SK-N-SH (cell line): ENCODE data around the gene LRIG1. TPM values are rescaled to one million over a fixed set of nuclear protein-coding genes. Genes with fewer than 3 reads are reported as not detected.

ENCODE experiments used
- CTCF ChIA-PET: fragments of 300-600, 350-600 bp; formaldehyde crosslinking; extraction: SDS; loops from one replicate; lab custom pipeline; 2021; lab: Yijun Ruan, JAX
- POLR2A ChIA-PET: fragments of 350-600 bp; sonication (Branson Sonifier 250); formaldehyde crosslinking; extraction: SDS; loops from one replicate; lab custom pipeline; 2020; ENCODE audit warnings: antibody characterized with exemption, inconsistent platforms; lab: Yijun Ruan, JAX
- DNase-seq: peaks from one replicate; pipeline ENCODE4 v3.0.0; 2012
- H2AFZ ChIP-seq: fragments of 200-600 bp; sonication (generic); 2 replicates; pipeline ENCODE4 v1.8.1; 2016; ENCODE audit warnings: antibody characterized with exemption, mild to moderate bottlenecking, low read depth
- H3F3A ChIP-seq: fragments of 200-600 bp; sonication (generic); replicated peaks from 2 replicates; pipeline ENCODE3; 2016; ENCODE audit warnings: antibody characterized with exemption, mild to moderate bottlenecking; ENCODE audit not compliant: insufficient read depth
- H3K27ac ChIP-seq, 2 experiments: fragments of 200-500 bp in 1 of 2; fragments of 200-600 bp in 1 of 2; sonication (Bioruptor generic) in 1 of 2; sonication (generic), shearing (Covaris generic) in 1 of 2; 2 replicates each; pipeline versions ENCODE4 v1.5.1 to v1.6.1; 2014 to 2016; ENCODE audit warnings: low read depth in 2 of 2, inconsistent platforms in 1 of 2, low read length in 1 of 2, mild to moderate bottlenecking in 1 of 2, mixed read lengths in 1 of 2
- H3K27me3 ChIP-seq: fragments of 200-600 bp; sonication (generic), shearing (Covaris generic); 2 replicates; pipeline ENCODE4 v1.6.1; 2016; ENCODE audit warnings: mixed run types; ENCODE audit not compliant: insufficient read depth
- H3K36me3 ChIP-seq, 2 experiments: fragments of 200-500 bp in 1 of 2; fragments of 200-600 bp in 1 of 2; sonication (Bioruptor generic) in 1 of 2; sonication (generic) in 1 of 2; replicated peaks in 1 of 2; 2 replicates each; pipeline versions ENCODE3 to v1.5.1; 2014 to 2016; ENCODE audit warnings: low read length in 1 of 2, mild to moderate bottlenecking in 1 of 2; ENCODE audit not compliant: insufficient read depth in 2 of 2, control insufficient read depth in 1 of 2
- H3K4me1 ChIP-seq, 2 experiments: fragments of 200-500 bp in 1 of 2; fragments of 200-600 bp in 1 of 2; sonication (Bioruptor generic) in 1 of 2; sonication (generic), shearing (Covaris generic) in 1 of 2; 2 replicates each; pipeline versions ENCODE4 v1.5.1 to v1.6.1; 2014 to 2016; ENCODE audit warnings: low read depth in 1 of 2, low read length in 1 of 2, mixed run types in 1 of 2; ENCODE audit not compliant: insufficient read depth in 2 of 2, control insufficient read depth in 1 of 2
- H3K4me2 ChIP-seq: fragments of 200-600 bp; sonication (generic), shearing (Covaris generic); 2 replicates; pipeline ENCODE4 v1.6.1; 2017; ENCODE audit warnings: mixed run types
- H3K4me3 ChIP-seq, 2 experiments: fragments of 200-500 bp in 1 of 2; fragments of 200-600 bp in 1 of 2; sonication (Bioruptor generic) in 1 of 2; sonication (generic), shearing (Covaris generic) in 1 of 2; 2 replicates each; pipeline versions ENCODE4 v1.5.1 to v1.8.1; 2014 to 2016; ENCODE audit warnings: low read depth in 2 of 2, inconsistent platforms in 1 of 2, low read length in 1 of 2, mild to moderate bottlenecking in 1 of 2, mixed read lengths in 1 of 2, moderate library complexity in 1 of 2
- H3K79me2 ChIP-seq: fragments of 200-600 bp; sonication (generic); 2 replicates; pipeline ENCODE4 v1.8.1; 2017; ENCODE audit warnings: mild to moderate bottlenecking; ENCODE audit not compliant: insufficient read depth
- H3K9ac ChIP-seq: fragments of 200-600 bp; sonication (generic); 2 replicates; pipeline ENCODE4 v1.6.1; 2017; ENCODE audit warnings: mixed run types
- H3K9me2 ChIP-seq: fragments of 200-600 bp; sonication (generic); 2 replicates; pipeline ENCODE4 v1.6.1; 2017; ENCODE audit warnings: mixed run types
- H3K9me3 ChIP-seq: fragments of 200-600 bp; sonication (generic); 2 replicates; pipeline ENCODE4 v1.6.1; 2017; ENCODE audit warnings: mixed run types, mild to moderate bottlenecking, moderate library complexity
- H4K20me1 ChIP-seq: fragments of 200-600 bp; sonication (generic); 2 replicates; pipeline ENCODE4 v1.6.1; 2017; ENCODE audit warnings: mild to moderate bottlenecking, mixed run types; ENCODE audit not compliant: insufficient read depth
- CHD2 ChIP-seq: fragments of 150-350 bp; IDR thresholded peaks from 2 replicates; pipeline ENCODE4 v1.6.1; 2018; ENCODE audit warnings: low read length; ENCODE audit not compliant: partially characterized antibody
- ELF1 ChIP-seq: IDR thresholded peaks from 2 replicates; pipeline ENCODE4 v1.4.0; 2012
- FOSL2 ChIP-seq: IDR thresholded peaks from 2 replicates; pipeline ENCODE4 v1.4.0; 2012; ENCODE audit warnings: low read depth, mild to moderate bottlenecking, moderate library complexity, borderline replicate concordance
- FOXM1 ChIP-seq: IDR thresholded peaks from 2 replicates; pipeline ENCODE4 v1.4.0; 2012; ENCODE audit warnings: low read depth, mild to moderate bottlenecking
- GATA2 ChIP-seq: sonication (generic); formaldehyde crosslinking; IDR thresholded peaks from 2 replicates; pipeline ENCODE4 v1.5.0; 2020; ENCODE audit warnings: mild to moderate bottlenecking, missing genetic modification reagents
- MEF2A ChIP-seq: IDR thresholded peaks from 2 replicates; pipeline ENCODE4 v1.4.0; 2012; ENCODE audit warnings: low read depth, borderline replicate concordance
- NFIC ChIP-seq: IDR thresholded peaks from 2 replicates; pipeline ENCODE4 v1.4.0; 2012; ENCODE audit warnings: borderline replicate concordance
- POLR2AphosphoS5 ChIP-seq: IDR thresholded peaks from 2 replicates; pipeline ENCODE4 v1.6.1; 2012; ENCODE audit warnings: low read depth, low read length
- SMC3 ChIP-seq: IDR thresholded peaks from 2 replicates; pipeline ENCODE4 v1.6.1; 2012; ENCODE audit warnings: low read depth, low read length, improper control_type of control experiment
- TAF1 ChIP-seq: IDR thresholded peaks from 2 replicates; pipeline ENCODE4 v1.6.1; 2012; ENCODE audit warnings: low read depth, mild to moderate bottlenecking, low read length, moderate library complexity, borderline replicate concordance
- TCF12 ChIP-seq: IDR thresholded peaks from 2 replicates; pipeline ENCODE4 v1.4.0; 2012
- TEAD4 ChIP-seq: IDR thresholded peaks from 2 replicates; pipeline ENCODE4 v1.4.0; 2012; ENCODE audit warnings: mild to moderate bottlenecking, borderline replicate concordance; ENCODE audit not compliant: insufficient read depth
- WGBS: methylation state at CpG from one replicate; pipeline ENCODE4 v1.1.6; 2017; ENCODE audit warnings: low lambda C conversion rate; 5-methylcytosine and 5-hydroxymethylcytosine counted together
- polyA plus RNA-seq, 3 experiments: library from polyadenylated mRNA; depleted of rRNA; stranded (reverse); fragments of >200 nt; gene quantifications; 2 replicates each; pipeline ENCODE4 v1.2.3, GENCODE V29; 2012
- TF ChIP-seq, protein P1 (sequence below): IDR thresholded peaks from 2 replicates; pipeline ENCODE4 v1.6.1; 2012; ENCODE audit warnings: mild to moderate bottlenecking, low read depth, low read length, moderate library complexity
- TF ChIP-seq, protein P2 (sequence below): IDR thresholded peaks from 2 replicates; pipeline ENCODE4 v1.4.0; 2012; ENCODE audit warnings: low read depth
- TF ChIP-seq, protein P3 (sequence below): IDR thresholded peaks from 2 replicates; pipeline ENCODE4; 2012
- TF ChIP-seq, protein P4 (sequence below): IDR thresholded peaks from 2 replicates; pipeline ENCODE4 v1.4.0; 2012; ENCODE audit warnings: low read depth, borderline replicate concordance

Gene LRIG1
- polyA plus RNA-seq, 1 of the 3 experiments (the other 2 are of a cell fraction): 1.7 TPM

DNA sequence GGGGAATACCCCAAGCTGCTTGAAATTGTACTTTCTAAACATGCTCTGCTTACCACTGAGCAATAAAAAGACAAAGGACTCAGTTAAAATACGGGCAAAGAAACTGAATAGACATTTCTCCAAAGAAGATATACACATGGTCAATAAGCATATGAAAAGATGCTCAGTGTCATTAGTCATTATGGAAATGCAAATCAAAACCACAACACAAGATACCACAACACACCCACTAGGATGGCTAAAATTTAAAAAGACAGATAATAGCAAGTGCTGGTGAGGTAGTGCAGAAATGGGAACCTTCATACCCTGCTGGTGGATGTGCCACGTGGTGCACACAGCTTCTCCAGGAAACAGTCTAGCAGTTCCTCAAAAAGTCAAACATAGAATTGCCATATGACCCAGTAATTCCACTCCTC, 21.3 kb downstream of the LRIG1 start:
- Histone ChIP-seq H3K79me2 (no peaks in the 10 kb centered on the region), H3F3A (no peaks in the 10 kb centered on the region), H3K4me3 (no peak overlapping the region), H3K9me3 (no peaks in the 10 kb centered on the region), H3K4me2 (no peak overlapping the region), H3K4me1 (peaks cover 0 to 11% of the 10 kb centered on the region in 2 experiments; a peak in 2 of 4 replicates), H2AFZ (no peak overlapping the region), H3K9ac (no peak overlapping the region), H4K20me1 (no peaks in the 10 kb centered on the region), H3K27me3 (no peaks in the 10 kb centered on the region), H3K27ac (no peak overlapping the region), H3K9me2 (no peaks in the 10 kb centered on the region), H3K36me3 (no peaks in the 10 kb centered on the region)
- POLR2A ChIA-PET: no interaction called here
- CTCF ChIA-PET: interaction anchor here (1.4 kb wide), 1 partner anchor 343 kb away, joined by 4 read pairs; no protein-coding TSS in a partner anchor
- 69% methylated on average over 2 of the region's 2 CpGs for WGBS
- no peak for TF ChIP-seq ELF1
- TF ChIP-seq NFIC: no peak
- no peak for TF ChIP-seq POLR2AphosphoS5
- TF ChIP-seq, protein P1, sequence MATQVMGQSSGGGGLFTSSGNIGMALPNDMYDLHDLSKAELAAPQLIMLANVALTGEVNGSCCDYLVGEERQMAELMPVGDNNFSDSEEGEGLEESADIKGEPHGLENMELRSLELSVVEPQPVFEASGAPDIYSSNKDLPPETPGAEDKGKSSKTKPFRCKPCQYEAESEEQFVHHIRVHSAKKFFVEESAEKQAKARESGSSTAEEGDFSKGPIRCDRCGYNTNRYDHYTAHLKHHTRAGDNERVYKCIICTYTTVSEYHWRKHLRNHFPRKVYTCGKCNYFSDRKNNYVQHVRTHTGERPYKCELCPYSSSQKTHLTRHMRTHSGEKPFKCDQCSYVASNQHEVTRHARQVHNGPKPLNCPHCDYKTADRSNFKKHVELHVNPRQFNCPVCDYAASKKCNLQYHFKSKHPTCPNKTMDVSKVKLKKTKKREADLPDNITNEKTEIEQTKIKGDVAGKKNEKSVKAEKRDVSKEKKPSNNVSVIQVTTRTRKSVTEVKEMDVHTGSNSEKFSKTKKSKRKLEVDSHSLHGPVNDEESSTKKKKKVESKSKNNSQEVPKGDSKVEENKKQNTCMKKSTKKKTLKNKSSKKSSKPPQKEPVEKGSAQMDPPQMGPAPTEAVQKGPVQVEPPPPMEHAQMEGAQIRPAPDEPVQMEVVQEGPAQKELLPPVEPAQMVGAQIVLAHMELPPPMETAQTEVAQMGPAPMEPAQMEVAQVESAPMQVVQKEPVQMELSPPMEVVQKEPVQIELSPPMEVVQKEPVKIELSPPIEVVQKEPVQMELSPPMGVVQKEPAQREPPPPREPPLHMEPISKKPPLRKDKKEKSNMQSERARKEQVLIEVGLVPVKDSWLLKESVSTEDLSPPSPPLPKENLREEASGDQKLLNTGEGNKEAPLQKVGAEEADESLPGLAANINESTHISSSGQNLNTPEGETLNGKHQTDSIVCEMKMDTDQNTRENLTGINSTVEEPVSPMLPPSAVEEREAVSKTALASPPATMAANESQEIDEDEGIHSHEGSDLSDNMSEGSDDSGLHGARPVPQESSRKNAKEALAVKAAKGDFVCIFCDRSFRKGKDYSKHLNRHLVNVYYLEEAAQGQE: no peak
- no peak for TF ChIP-seq GATA2 (CRISPR knock-in tag)
- TF ChIP-seq TCF12: no peak
- TF ChIP-seq SMC3: no peak
- TF ChIP-seq FOXM1: no peak
- TF ChIP-seq CHD2: no peak
- TF ChIP-seq, protein P2, sequence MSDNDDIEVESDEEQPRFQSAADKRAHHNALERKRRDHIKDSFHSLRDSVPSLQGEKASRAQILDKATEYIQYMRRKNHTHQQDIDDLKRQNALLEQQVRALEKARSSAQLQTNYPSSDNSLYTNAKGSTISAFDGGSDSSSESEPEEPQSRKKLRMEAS: no peak
- no peak for TF ChIP-seq TAF1
- TF ChIP-seq FOSL2: no peak
- TF ChIP-seq MEF2A: no peak
- no peak for TF ChIP-seq TEAD4
- TF ChIP-seq, protein P3, sequence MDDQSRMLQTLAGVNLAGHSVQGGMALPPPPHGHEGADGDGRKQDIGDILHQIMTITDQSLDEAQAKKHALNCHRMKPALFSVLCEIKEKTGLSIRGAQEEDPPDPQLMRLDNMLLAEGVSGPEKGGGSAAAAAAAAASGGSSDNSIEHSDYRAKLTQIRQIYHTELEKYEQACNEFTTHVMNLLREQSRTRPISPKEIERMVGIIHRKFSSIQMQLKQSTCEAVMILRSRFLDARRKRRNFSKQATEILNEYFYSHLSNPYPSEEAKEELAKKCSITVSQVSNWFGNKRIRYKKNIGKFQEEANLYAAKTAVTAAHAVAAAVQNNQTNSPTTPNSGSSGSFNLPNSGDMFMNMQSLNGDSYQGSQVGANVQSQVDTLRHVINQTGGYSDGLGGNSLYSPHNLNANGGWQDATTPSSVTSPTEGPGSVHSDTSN: no peak
- no peak for DNase-seq

DNA sequence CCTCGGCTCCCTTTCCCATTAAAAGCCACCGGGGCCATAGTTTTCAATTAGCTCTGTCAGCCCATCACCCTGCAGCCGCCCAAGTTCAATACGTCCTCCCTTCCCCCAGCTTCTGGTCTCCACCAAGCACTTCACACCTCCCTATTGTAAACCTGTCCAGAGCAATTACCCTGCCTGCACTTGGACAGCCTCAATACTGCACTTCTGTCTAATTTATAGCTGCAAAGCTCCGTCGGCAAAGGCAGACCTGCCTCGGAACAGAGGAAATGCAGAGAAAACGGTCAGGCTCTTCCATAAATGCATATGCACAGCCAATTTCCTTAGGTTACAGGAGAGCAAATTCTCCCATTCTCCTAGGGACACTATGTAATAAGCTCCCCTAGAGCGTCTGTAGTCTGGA, 21.9 kb downstream of the LRIG1 start:
- Histone ChIP-seq H3K27me3 (no peaks in the 10 kb centered on the region), H3K9me3 (no peaks in the 10 kb centered on the region), H3K27ac (no peak overlapping the region), H3K9ac (no peak overlapping the region), H3K4me2 (no peak overlapping the region), H3K4me3 (no peak overlapping the region), H3F3A (no peaks in the 10 kb centered on the region), H2AFZ (no peak overlapping the region), H3K36me3 (no peaks in the 10 kb centered on the region), H4K20me1 (no peaks in the 10 kb centered on the region), H3K9me2 (no peaks in the 10 kb centered on the region), H3K4me1 (peaks cover 0 to 11% of the 10 kb centered on the region in 2 experiments; a peak in 2 of 4 replicates), H3K79me2 (no peaks in the 10 kb centered on the region)
- CTCF ChIA-PET: interaction anchor here (1.4 kb wide), 1 partner anchor 343 kb away, joined by 4 read pairs; no protein-coding TSS in a partner anchor
- TF ChIP-seq, protein P4, sequence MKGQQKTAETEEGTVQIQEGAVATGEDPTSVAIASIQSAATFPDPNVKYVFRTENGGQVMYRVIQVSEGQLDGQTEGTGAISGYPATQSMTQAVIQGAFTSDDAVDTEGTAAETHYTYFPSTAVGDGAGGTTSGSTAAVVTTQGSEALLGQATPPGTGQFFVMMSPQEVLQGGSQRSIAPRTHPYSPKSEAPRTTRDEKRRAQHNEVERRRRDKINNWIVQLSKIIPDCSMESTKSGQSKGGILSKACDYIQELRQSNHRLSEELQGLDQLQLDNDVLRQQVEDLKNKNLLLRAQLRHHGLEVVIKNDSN: no peak
- 91% methylated on average over 9 of the region's 9 CpGs for WGBS
- no peak for DNase-seq
- POLR2A ChIA-PET: no interaction called here
